Measurements from ENCODE around the gene PTGER1. TPM values are rescaled to one million over a fixed set of nuclear protein-coding genes. Genes with fewer than 3 reads are reported as not detected.
A peak's percentile ranks its signal among the peaks of the same experiment; 100 is the strongest.

PTGER1 gene
- total and polyA plus RNA-seq, 2 donors (not counting 3 experiments of a cell fraction or from before 2014, with no cell fraction given), result 0.21 to 0.40 TPM

DNA sequence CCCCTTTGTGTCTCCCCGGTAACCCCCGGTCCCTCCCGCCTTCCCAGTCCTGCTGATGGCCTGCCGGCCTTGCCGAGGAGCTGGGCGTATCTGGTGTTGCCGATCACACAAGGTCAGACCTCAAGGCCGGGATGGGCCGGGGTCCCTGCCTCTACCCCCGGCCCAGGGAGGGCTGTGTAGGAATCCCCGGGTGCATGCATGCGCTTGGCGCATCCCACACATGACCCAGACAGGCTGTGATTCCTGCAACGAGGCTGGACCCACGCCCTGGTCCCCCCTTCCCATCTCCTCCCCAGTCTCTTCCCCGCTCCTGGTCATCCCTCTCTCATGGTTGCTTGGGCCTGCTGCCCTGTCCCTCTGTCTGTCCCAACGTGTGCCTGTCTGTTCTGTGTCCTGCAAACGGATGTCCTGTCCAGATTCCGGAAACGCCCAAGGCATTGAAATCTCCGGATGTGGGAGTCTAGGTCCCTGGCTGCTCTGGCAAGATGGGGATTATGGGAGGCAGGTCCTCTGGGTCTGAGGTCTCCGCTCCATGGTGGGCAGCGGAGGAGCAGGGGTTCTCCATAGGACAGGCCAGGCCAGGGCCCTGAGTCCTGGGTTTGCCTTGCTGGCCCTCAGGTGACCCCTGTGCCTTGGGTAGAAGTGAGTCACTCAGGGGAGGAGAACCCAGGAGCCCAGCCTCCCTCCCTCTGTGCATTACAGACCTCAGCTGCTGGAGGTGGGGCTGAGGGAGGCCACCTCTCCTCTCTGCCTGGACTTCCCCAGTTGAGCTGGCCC is 40.4 kb downstream of the PTGER1 start:
- Histone ChIP-seq H2AFZ (ENCODE audit: low read depth, low read length) (peak overlapping the region; percentile 37), H3K36me3 (ENCODE audit: control insufficient read depth in 2 of 2, extremely low read depth in 1 of 2, insufficient read depth in 2 of 2, low read length in 2 of 2) (no peaks in the 10 kb centered on the region), H3K4me3 (replicated peaks in 1 of 3; ENCODE audit: insufficient read depth in 1 of 3, low read depth in 1 of 3, low read length in 3 of 3) (peak overlapping the region; percentile 43 to 84 (median 79)), H3K27ac (ENCODE audit: insufficient read depth, low read depth, low read length) (peak overlapping the region; percentile 78), H3K9me1 (replicated peaks; ENCODE audit: control insufficient read depth, extremely low read depth, insufficient read depth, low read length) (no peaks in the 10 kb centered on the region), H3K4me1 (ENCODE audit: control insufficient read depth, extremely low read depth, insufficient read depth, low read length) (peaks cover 38% of the 10 kb centered on the region), H3K27me3 (ENCODE audit: control insufficient read depth in 2 of 2, insufficient read depth in 2 of 2, low read length in 2 of 2) (peaks cover 0 to 2% of the 10 kb centered on the region in 2 experiments), H3K79me2 (ENCODE audit: control insufficient read depth, insufficient read depth, low read length) (peaks cover 60% of the 10 kb centered on the region), H3K9me3 (replicated peaks; ENCODE audit: control insufficient read depth, insufficient read depth, low read length) (no peaks in the 10 kb centered on the region), H3K9ac (replicated peaks; ENCODE audit: extremely low read depth, insufficient read depth, low read length) (peak overlapping the region; percentile 61), H4K20me1 (replicated peaks; ENCODE audit: control insufficient read depth, extremely low read depth, insufficient read depth, low read length) (no peaks in the 10 kb centered on the region), H3K4me2 (ENCODE audit: insufficient read depth, low read length) (peak overlapping the region; percentile 89)
- DNase-seq (ENCODE audit: low read depth, low spot score) (peak; percentile 77), FAIRE-seq (peak; percentile 98)
- TF ChIP-seq POLR2A (IDR thresholded peaks at IDR 0.05; ENCODE audit: low read depth, low read length) (peak; percentile 10), MYC (IDR thresholded peaks at IDR 0.05; ENCODE audit: low read depth, low read length) (peak; percentile 53), POLR2AphosphoS5 (IDR thresholded peaks at IDR 0.05; ENCODE audit: insufficient read depth, low read depth, low read length) (peak; percentile 94), MAX (IDR thresholded peaks at IDR 0.05; ENCODE audit: insufficient read depth, insufficient read length) (no peak)
- dilution Hi-C loops (cut with MboI; ENCODE audit: extremely low pct_ligation_motif_present, low sequenced_read_pairs), result no loop called here
- intact Hi-C loops (cut with micrococcal nuclease), result loop anchor here (1.0 kb wide), 3 partner anchors 15 to 38 kb away; partner anchors contain the start of gene DDX39A
- POLR2A ChIA-PET, result no interaction called here
- BruUV-seq (replicated peaks), result no TSS peak
- CTCF ChIA-PET, result interaction anchor here (1.1 to 1.7 kb wide), 2 partner anchors 37 to 298 kb away, joined by 3 to 6 read pairs; partner anchors contain the start of gene ASF1B
